Thyroid gland (tissue), 4 donors: ENCODE measurements around the gene AMN. TPM values are rescaled to one million over a fixed set of nuclear protein-coding genes. Genes with fewer than 3 reads are reported as not detected.

Source experiments
- DNase-seq, 2 donors: peaks; one replicate each; pipeline ENCODE4 v3.0.0-alpha.2; 2019
- H3K27ac ChIP-seq, 3 donors: fragments of 200-600 bp; sonication (generic); 1 replicate in 2 of 3; 2 replicates in 1 of 3; pipeline ENCODE4 v1.5.1; 2016 to 2019; ENCODE audit warnings: mild to moderate bottlenecking in 1 of 3, moderate library complexity in 1 of 3
- H3K27me3 ChIP-seq: fragments of 200-600 bp; sonication (generic); one replicate; pipeline ENCODE4 v1.5.1; 2019
- H3K36me3 ChIP-seq, 2 donors: fragments of 200-600 bp; sonication (generic); one replicate each; pipeline ENCODE4 v1.5.1; 2016 to 2019
- H3K4me1 ChIP-seq, 2 donors: fragments of 200-600 bp; sonication (generic); one replicate each; pipeline ENCODE4 v1.5.1; 2017 to 2019
- H3K4me3 ChIP-seq, 3 donors: fragments of 200-600 bp; sonication (generic); replicated peaks in 1 of 3; 1 replicate in 2 of 3; 2 replicates in 1 of 3; pipeline ENCODE4 v1.5.1; 2016; ENCODE audit warnings: mild to moderate bottlenecking in 1 of 3
- H3K9me3 ChIP-seq: fragments of 200-600 bp; sonication (generic); one replicate; pipeline ENCODE4 v1.5.1; 2017
- CTCF ChIP-seq, 6 experiments: fragments of 200-600 bp in 3 of 6; fragments of 450-650 bp in 3 of 6; sonication (generic) in 3 of 6; IDR thresholded peaks; one replicate each; pipeline ENCODE4 v1.5.1; 2016 to 2019; ENCODE audit warnings: antibody characterized with exemption in 6 of 6, mild to moderate bottlenecking in 2 of 6, inconsistent platforms in 1 of 6, moderate library complexity in 1 of 6
- POLR2A ChIP-seq, 2 donors: fragments of 450-650 bp; IDR thresholded peaks; one replicate each; pipeline ENCODE4 v1.6.1; 2017; ENCODE audit warnings: antibody characterized with exemption in 2 of 2, mild to moderate bottlenecking in 2 of 2, moderate library complexity in 1 of 2
- WGBS, 2 donors: methylation state at CpG; one replicate each; pipeline ENCODE4 v1.1.5; 2017; 5-methylcytosine and 5-hydroxymethylcytosine counted together
- intact Hi-C: fragments of 100-400 bp; cut with DNase I; formaldehyde crosslinking; loops from one replicate; pipeline ENCODE4 v1.15.1; 2023
- total RNA-seq, 4 donors: library from RNA; depleted of rRNA; stranded (reverse); fragments of >200 nt; gene quantifications; one replicate each; pipeline ENCODE4 v1.2.3, GENCODE V29; 2016

Gene AMN
- total RNA-seq, 4 donors from 2014 or later, result 1.3 to 18.8 (median 3.3) TPM

- TF ChIP-seq POLR2A (IDR thresholded peaks at IDR 0.05) (no peak), CTCF (IDR thresholded peaks at IDR 0.05) (no peak)
- 85 to 88% methylated on average over 17 to 20 of the region's 22 CpGs for whole genome bisulfite sequencing, 2 donors
- intact Hi-C loops, result no loop called here
Observed at GRCh38 chr14:102973706-102974285, 51.3 kb downstream of the AMN start.

DNA sequence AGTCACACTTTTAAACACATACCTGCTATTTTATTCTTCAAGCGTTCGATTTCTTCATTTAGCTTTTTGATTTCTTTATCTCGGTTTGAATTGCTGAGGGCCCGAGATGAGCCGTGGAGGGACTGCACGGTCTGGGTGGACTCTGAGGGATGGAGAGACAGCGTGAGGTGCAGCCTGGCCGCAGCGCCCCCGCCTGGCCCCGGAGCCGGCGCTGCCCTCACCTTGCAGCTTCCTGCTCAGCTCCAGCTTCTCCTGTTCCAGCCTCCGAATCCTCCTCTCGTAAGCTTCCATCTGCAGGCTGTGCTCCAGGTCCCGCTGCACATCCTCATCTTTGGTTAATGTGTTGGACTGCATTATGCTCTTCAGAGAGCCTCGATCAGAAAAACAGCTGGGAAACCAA, 53.2 kb downstream of the AMN start:
- no peak for TF ChIP-seq CTCF (IDR thresholded peaks at IDR 0.05)
- no peak for TF ChIP-seq POLR2A (IDR thresholded peaks at IDR 0.05)
- intact Hi-C loops, result no loop called here

More at GRCh38 chr14:102973706-102974285, 51.3 kb downstream of the AMN start:
- Histone ChIP-seq H3K4me1 (peaks cover 8 to 12% of the 10 kb centered on the region in 2 donors), H3K27me3 (no peaks in the 10 kb centered on the region), H3K36me3 (peaks cover 44 to 51% of the 10 kb centered on the region in 2 donors), H3K9me3 (no peaks in the 10 kb centered on the region), H3K4me3 (no peak overlapping the region), H3K27ac (no peak overlapping the region)
- no peak for DNase-seq

GRCh38 chr14:102977475-102977874, 55.0 kb downstream of the AMN start:
- no peaks in the 10 kb centered on the region for H3K4me1 ChIP-seq
- no peak overlapping the region for H3K4me3 ChIP-seq
- DNase-seq, result no peak
- H3K9me3 ChIP-seq, result no peaks in the 10 kb centered on the region
- H3K36me3 ChIP-seq, result peaks cover 35 to 59% of the 10 kb centered on the region in 2 donors
- TF ChIP-seq CTCF (IDR thresholded peaks at IDR 0.05) (no peak), POLR2A (IDR thresholded peaks at IDR 0.05) (no peak)
- no peak overlapping the region for H3K27ac ChIP-seq
- 94 to 95% methylated on average over 8 of the region's 8 CpGs for WGBS, 2 donors
- no peaks in the 10 kb centered on the region for H3K27me3 ChIP-seq
- intact Hi-C loops, result no loop called here

More for the DNA sequence above, 53.2 kb downstream of the AMN start:
- Histone ChIP-seq H3K4me3 (no peak overlapping the region), H3K27me3 (no peaks in the 10 kb centered on the region), H3K9me3 (no peaks in the 10 kb centered on the region), H3K4me1 (peaks cover 5 to 8% of the 10 kb centered on the region in 2 donors), H3K27ac (no peak overlapping the region), H3K36me3 (peaks cover 42 to 52% of the 10 kb centered on the region in 2 donors)
- WGBS, 2 donors, result 89 to 92% methylated on average over 17 of the region's 17 CpGs
- no peak for DNase-seq

DNA sequence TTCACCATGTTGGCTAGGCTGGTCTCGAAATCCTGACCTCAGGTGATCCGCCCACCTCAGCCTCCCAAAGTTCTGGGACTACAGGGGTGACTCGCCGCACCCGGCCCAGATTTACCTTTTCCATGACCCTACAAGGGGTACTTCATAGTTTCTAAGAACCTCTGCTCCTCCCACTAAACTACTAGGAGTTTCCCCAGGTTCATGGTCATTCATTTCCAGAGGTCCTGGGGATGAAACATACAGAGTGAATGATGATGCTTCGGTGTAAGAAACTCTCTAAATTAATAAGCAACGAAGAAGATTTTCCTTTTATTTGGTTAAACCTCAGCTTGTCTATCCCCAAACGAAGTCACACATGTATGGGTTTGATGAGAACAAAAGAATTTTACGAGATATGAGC, 56.9 kb downstream of the AMN start:
- intact Hi-C loops, result no loop called here
- peaks cover 26 to 57% of the 10 kb centered on the region in 2 donors for H3K36me3 ChIP-seq
- DNase-seq, result no peak
- TF ChIP-seq POLR2A (IDR thresholded peaks at IDR 0.05), result no peak
- H3K9me3 ChIP-seq, result no peaks in the 10 kb centered on the region
- no peaks in the 10 kb centered on the region for H3K4me1 ChIP-seq
- no peak overlapping the region for H3K27ac ChIP-seq
- no peaks in the 10 kb centered on the region for H3K27me3 ChIP-seq
- 92 to 94% methylated on average over 8 to 9 of the region's 9 CpGs for WGBS, 2 donors
- no peak overlapping the region for H3K4me3 ChIP-seq

DNA sequence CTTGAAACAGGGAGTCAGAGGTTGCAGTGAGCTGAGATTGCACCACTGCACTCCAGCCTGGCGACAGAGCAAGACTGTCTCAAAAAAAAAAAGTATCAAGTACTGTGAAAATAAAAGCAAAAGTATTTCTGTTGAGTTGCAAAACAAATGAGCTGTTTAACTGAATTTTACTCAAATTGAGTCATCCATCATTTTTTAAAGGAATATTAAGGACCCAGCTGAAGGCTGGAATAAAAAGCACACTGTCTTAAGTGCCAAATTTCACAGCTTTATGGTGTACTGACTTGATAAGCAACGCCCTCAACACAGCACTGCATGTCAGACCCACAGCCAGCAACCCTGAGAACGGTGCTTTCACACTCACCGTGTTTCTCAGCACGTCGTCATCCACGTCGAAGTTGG, 57.9 kb downstream of the AMN start:
- TF ChIP-seq CTCF (IDR thresholded peaks at IDR 0.05) (no peak), POLR2A (IDR thresholded peaks at IDR 0.05) (no peak)
- Histone ChIP-seq H3K27me3 (no peaks in the 10 kb centered on the region), H3K36me3 (peaks cover 31 to 56% of the 10 kb centered on the region in 2 donors)

More for the DNA sequence above, 57.9 kb downstream of the AMN start:
- no peaks in the 10 kb centered on the region for H3K9me3 ChIP-seq
- WGBS, 2 donors, result 93 to 96% methylated on average over 8 of the region's 8 CpGs
- intact Hi-C loops, result no loop called here
- H3K27ac ChIP-seq, result no peak overlapping the region
- H3K4me3 ChIP-seq, result no peak overlapping the region
- no peaks in the 10 kb centered on the region for H3K4me1 ChIP-seq
- no peak for DNase-seq

Other genes starting within 250 kb of the AMN start
- gene TRAF3, start 145.2 kb upstream of the AMN start, total RNA-seq, result 10 to 100 TPM; 15.9 to 24.9 (median 18.6) TPM
- 100 to 1,000 TPM in 2 of 4 donors, 10 to 100 TPM in 2; 90.7 to 153 (median 101) TPM for gene CDC42BPB, start 134.9 kb downstream of the AMN start, total RNA-seq
- gene LBHD2, start 161.5 kb downstream of the AMN start, total RNA-seq, result not detected
- gene EXOC3L4, start 172.1 kb downstream of the AMN start, total RNA-seq, result under 1 TPM in 2 of 4 donors, not detected in 2; 0.44 to 0.78 TPM
- gene TNFAIP2, start 200.8 kb downstream of the AMN start, total RNA-seq, result 10 to 100 TPM; 28.6 to 37.2 (median 31.2) TPM